HG03159 (cell line): ENCODE measurements around the gene YPEL1.
"Not testable (repeated sequence)": the region's sequence is repeated elsewhere in the genome, so short reads cannot be mapped to it uniquely, and the experiment has no call there.

Source experiments
- ATAC-seq: cut with Tn5 transposase; IDR thresholded peaks from one replicate; pipeline ENCODE4 v1.9.1; 2021; ENCODE audit warnings: mild to moderate bottlenecking, moderate library complexity; ENCODE audit not compliant: unreplicated experiment

YPEL1 gene

DNA sequence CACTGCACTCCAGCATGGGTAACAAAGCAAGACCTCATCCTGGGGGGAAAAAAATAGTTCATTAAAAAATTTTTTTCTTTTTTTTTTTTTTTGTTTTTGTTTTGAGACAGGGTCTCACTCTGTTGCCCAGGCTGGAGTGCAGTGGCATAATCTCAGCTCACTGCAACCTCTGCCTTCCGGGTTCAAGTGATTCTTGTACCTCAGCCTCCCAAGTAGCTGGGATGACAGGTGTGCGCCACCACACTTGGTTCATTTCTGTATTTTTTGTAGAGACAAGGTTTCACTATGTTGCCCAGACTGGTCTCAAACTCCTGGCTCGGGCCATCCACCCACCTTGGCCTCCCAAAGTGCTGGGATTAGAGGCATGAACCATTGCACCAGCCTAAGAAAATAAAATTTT, 11.1 kb downstream of the YPEL1 start:
- ATAC-seq, result not testable (repeated sequence)

DNA sequence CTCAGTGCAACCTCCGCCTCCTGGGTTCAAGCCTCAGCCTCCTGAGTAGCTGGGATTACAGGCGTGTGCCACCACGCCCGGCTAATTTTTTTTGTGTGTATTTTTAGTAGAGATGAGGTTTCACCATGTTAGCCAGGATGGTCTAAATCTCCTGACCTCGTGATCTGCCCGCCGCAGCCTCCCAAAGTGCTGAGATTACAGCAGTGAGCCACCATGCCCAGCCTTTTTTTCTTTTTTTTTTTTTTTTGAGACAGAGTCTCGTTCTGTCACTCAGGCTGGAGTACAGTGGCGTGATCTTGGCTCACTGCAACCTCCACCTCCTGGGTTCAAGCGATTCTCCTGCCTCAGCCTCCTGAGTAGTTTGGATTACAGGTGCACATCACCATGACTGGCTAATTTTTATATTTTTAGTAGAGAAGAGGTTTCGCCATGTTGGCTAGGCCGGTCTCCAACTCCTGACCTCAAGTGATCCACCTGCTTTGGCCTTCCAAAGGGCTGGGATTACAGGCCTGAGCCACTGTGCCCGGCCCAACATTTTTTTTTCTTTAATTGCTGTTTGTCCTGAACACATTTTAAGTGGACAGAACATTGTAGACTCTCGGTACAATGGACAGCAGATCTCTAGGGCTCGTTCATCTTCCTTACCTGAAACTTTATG, 14.3 kb downstream of the YPEL1 start:
- ATAC-seq, result not testable (repeated sequence)

DNA sequence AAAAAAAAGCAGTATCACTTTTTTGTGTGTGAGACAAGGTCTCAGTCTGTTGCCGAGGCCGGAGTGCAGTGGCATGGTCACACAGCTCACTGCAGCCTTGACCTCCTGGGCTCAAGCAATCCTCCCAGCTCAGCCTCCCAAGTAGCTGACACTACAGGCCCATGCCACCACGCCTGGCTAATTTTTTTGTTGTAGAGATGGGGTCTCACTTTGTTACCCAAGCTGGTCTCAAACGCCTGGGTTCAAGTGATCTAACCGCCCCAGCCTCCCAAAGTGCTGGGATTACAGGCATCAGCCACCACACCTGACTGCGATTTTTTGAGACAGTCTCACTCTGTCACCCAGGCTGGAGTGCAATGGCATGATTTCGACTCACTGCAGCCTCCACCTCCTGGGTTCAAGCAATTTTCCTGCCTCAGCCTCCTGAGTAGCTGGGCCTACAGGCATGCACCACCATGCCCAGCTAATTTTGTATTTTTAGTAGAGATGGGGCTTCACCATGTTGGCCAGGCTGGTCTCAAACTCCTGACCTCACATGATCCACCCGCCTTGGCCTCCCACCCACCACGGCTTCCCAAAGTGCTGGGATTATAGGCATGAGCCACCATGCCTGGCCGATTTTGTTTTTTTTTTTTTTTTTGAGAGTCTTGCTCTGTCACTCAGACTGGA, 15.3 kb downstream of the YPEL1 start:
- not testable (repeated sequence) for ATAC-seq

GRCh38 chr22:21719024-21719423, 16.6 kb downstream of the YPEL1 start:
- no peak for ATAC-seq

DNA sequence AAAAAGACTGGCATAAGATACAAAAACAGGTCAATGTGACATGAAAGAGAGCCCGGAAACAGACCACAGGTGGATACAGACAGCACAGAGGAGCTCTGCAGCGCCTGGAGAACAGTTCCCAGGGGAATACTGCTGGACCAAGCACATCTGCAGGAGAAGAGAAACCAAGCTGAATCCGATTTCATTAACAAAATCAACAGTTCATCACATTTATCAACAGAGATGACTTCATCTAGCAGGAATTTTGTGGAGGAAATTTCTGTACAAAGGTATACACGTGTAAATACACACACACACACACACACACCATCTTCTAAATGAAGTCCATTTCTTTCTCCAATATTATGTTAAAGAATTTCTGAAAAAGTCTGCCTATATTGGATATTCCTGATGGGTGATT, 17.1 kb downstream of the YPEL1 start:
- no peak for ATAC-seq

GRCh38 chr22:21716395-21717122, 19.0 kb downstream of the YPEL1 start:
- not testable (repeated sequence) for ATAC-seq

- no peak for ATAC-seq
Measured at GRCh38 chr22:21714786-21715185, 20.8 kb downstream of the YPEL1 start.

DNA sequence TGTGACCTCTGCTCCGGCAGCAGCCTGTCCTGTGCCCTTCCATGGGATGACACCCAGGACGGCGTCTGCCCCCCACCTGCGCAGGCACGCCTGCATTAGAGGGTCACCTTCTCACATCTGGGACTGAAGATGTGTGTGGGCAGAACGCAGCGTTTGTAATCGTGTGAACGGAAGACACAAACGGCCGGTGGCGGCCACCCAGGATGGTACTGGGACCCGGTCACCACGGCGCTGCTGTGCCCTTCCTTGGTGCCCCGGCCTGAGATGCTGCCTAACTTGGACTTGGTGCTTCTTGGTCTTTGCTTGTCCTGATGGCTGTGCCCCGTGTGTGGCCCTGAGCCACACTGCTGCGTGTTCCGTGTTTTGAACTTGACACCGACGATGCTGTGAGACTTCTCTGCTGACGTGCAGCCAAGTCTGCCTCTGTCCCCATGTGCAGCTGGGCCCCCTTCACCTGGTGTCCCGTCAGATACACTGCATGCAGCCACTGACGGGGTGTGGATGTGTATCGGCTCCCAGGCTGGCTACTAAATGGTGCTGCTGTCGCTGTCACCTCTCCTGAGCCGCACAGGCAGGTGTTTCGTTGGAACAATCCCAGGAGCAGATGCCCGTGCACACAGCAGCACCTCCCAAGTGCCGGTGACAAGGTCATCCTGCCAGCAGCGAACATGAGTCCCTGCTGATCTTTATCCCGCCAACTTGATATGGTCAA, 21.4 kb downstream of the YPEL1 start:
- ATAC-seq, result no peak

DNA sequence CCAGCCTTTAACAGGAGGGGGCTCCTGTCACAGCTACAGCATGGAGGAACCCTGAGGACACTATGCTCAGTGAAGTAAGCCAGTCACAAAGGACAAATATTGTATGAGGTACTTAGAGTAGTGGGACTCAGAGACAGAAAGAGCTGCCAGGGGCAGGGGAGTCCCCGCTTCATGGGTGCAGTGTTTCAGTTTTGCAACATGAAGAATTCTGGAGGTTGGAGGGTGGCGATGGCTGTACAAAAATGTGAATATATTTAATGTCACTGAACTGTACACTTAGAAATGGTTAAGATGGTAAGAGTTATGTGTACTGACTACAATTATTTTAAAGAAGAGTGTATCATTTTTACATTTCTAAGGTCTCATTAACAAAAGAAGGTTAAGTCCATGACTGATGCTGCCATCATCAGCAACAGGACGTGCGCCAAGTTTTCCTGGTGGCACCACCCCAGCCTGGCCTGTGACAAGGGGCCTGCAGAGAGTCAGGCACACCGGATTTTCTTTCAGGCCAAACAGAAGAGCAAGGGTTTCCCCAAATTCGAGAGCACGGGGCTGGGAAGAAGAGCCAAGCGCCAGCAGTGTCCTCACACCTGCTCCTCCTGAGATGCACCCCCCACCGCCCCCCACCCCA, 22.1 kb downstream of the YPEL1 start:
- no peak for ATAC-seq

GRCh38 chr22:21712751-21713427, 22.7 kb downstream of the YPEL1 start:
- no peak for ATAC-seq

GRCh38 chr22:21711851-21712250, 23.7 kb downstream of the YPEL1 start:
- no peak for ATAC-seq

- no peak for ATAC-seq
Measured at GRCh38 chr22:21710156-21710555, 25.4 kb downstream of the YPEL1 start.

DNA sequence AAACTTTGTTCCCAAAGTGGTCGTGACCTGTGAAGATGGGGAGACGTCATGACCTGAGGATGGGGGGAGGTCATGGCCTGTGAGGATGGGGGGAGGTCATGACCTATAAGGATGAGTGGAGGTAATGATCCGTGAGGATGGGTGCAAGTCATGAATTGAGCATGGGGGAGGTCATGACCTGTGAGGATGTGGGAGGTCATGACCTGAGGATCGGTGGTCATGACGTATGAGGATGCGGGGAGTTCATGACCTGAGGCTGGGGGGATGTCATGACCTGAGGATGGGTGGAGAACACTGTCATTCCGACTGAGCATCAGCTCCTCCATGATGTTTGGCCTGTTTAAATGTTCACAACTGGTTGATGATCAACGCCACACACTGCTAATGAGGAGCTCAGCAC, 25.9 kb downstream of the YPEL1 start:
- no peak for ATAC-seq

- no peak for ATAC-seq
Measured at GRCh38 chr22:21708960-21709359, 26.6 kb downstream of the YPEL1 start.

- no peak for ATAC-seq
Measured at GRCh38 chr22:21707677-21708076, 27.9 kb downstream of the YPEL1 start.

GRCh38 chr22:21703684-21704316, 31.8 kb downstream of the YPEL1 start:
- no peak for ATAC-seq

GRCh38 chr22:21702700-21703683, 32.6 kb downstream of the YPEL1 start:
- ATAC-seq, result no peak

DNA sequence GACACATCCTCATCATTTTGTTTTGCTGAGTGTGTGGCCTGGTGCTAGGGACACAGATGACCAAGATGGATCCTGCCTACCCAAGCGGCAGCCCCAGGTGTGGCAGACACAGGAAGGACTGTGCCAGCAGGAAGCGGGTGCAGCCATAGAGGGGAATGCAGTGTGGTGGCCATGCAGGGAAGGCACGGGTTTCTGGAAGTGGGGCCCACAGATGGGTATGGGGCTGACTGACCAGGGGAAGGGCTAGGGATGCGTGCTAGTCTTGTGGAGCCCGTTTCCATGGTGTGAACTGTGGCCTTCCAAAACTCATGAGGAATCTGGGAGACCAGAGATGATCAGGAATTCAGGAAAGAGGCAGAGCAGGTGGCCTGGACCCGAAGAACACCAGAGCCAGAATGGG, 33.5 kb downstream of the YPEL1 start:
- ATAC-seq, result no peak
